Thyroid gland (tissue), 4 donors: Measurements from ENCODE around the gene BTRC.

Experiments used
- CTCF ChIP-seq, 6 experiments: fragments of 200-600 bp in 3 of 6; fragments of 450-650 bp in 3 of 6; sonication (generic) in 3 of 6; IDR thresholded peaks; one replicate each; pipeline ENCODE4 v1.5.1; 2016 to 2019; ENCODE audit warnings: antibody characterized with exemption in 6 of 6, mild to moderate bottlenecking in 2 of 6, inconsistent platforms in 1 of 6, moderate library complexity in 1 of 6
- POLR2A ChIP-seq, 2 donors: fragments of 450-650 bp; IDR thresholded peaks; one replicate each; pipeline ENCODE4 v1.6.1; 2017; ENCODE audit warnings: antibody characterized with exemption in 2 of 2, mild to moderate bottlenecking in 2 of 2, moderate library complexity in 1 of 2

- TF ChIP-seq CTCF (IDR thresholded peaks at IDR 0.05) (no peak), POLR2A (IDR thresholded peaks at IDR 0.05) (no peak)
Measured at GRCh38 chr10:101380353-101381017, 26.5 kb downstream of the BTRC start.
